Gastroesophageal sphincter (tissue), 4 donors: ENCODE measurements around the gene GOLGA6L9. TPM values are rescaled to one million over a fixed set of nuclear protein-coding genes. Genes with fewer than 3 reads are reported as not detected.
"Not testable (repeated sequence)": the region's sequence is repeated elsewhere in the genome, so short reads cannot be mapped to it uniquely, and the experiment has no call there.

ENCODE experiments used
- ATAC-seq: fragments of 150-250 bp; one replicate; pipeline ENCODE4 v1.9.1; 2016; ENCODE audit warnings: mild to moderate bottlenecking, moderate library complexity
- H3K27ac ChIP-seq, 4 donors: fragments of 200-600 bp; sonication (generic) in 3 of 4; 1 replicate in 3 of 4; 2 replicates in 1 of 4; pipeline ENCODE4 v1.5.1; 2016 to 2019
- H3K27me3 ChIP-seq: fragments of 200-600 bp; sonication (generic); one replicate; pipeline ENCODE4 v1.5.1; 2019
- H3K36me3 ChIP-seq, 2 donors: fragments of 200-600 bp; sonication (generic); one replicate each; pipeline ENCODE4 v1.5.1; 2019; ENCODE audit warnings: control low read depth in 1 of 2
- H3K4me1 ChIP-seq, 3 donors: fragments of 200-600 bp; sonication (generic); 1 replicate in 2 of 3; 2 replicates in 1 of 3; pipeline ENCODE4 v1.5.1; 2016 to 2019; ENCODE audit warnings: control low read depth in 2 of 3
- H3K4me3 ChIP-seq, 2 donors: fragments of 200-600 bp; sonication (generic); one replicate each; pipeline ENCODE4 v1.5.1; 2019; ENCODE audit warnings: mild to moderate bottlenecking in 1 of 2, moderate library complexity in 1 of 2
- H3K9me3 ChIP-seq, 3 donors: fragments of 200-600 bp; sonication (generic); one replicate each; pipeline ENCODE4 v1.5.1; 2017 to 2019; ENCODE audit warnings: control low read depth in 2 of 3
- WGBS, 2 donors: methylation state at CpG; one replicate each; pipeline ENCODE4 v1.1.5; 2018; ENCODE audit warnings: low coverage in 1 of 2; 5-methylcytosine and 5-hydroxymethylcytosine counted together
- total RNA-seq, 4 donors: library from RNA; depleted of rRNA; stranded (reverse); fragments of >200 nt; gene quantifications; one replicate each; pipeline ENCODE4 v1.1.0, GENCODE V29; 2016
- TF ChIP-seq, protein P1 (sequence below), 4 experiments: fragments of 200-600 bp in 2 of 4; fragments of 450-650 bp in 2 of 4; sonication (generic) in 1 of 4; IDR thresholded peaks; one replicate each; pipeline ENCODE4 v1.5.1; 2017 to 2019; ENCODE audit warnings: antibody characterized with exemption in 4 of 4, mild to moderate bottlenecking in 2 of 4, moderate library complexity in 2 of 4

The GOLGA6L9 gene
- total RNA-seq, 4 donors from 2014 or later: 1.4 to 6.7 (median 2.6) TPM

GRCh38 chr15:82457336-82457735 lies 27.7 kb downstream of the GOLGA6L9 start:
- H3K9me3 ChIP-seq, H3K27me3 ChIP-seq, H3K4me1 ChIP-seq, H3K4me3 ChIP-seq, H3K36me3 ChIP-seq, ATAC-seq, H3K27ac ChIP-seq: not testable (repeated sequence)
- 94 to 95% methylated on average over 2 of the region's 4 CpGs for WGBS, 2 donors

DNA sequence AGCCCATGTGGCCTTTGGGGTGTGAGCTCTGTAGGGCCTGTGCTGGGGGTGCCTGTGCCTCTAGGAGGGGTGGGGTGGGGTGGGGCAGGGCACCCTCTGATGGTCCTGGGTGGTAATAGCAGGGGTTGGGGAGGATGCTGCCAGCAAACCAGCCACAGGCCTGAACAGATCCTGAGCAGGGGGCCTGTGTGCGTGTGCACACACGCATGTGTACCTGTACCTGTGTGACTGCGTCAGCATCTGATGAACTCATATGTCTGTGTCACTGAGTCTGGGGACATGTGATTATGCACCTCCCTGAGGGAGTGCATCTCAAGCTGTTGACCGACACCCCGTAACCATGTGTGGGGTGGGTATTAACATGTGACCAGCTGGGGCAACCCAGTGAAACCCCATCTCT lies 36.0 kb downstream of the GOLGA6L9 start:
- not testable (repeated sequence) for H3K4me1 ChIP-seq, H3K27me3 ChIP-seq, ATAC-seq, H3K36me3 ChIP-seq, H3K9me3 ChIP-seq, H3K4me3 ChIP-seq, H3K27ac ChIP-seq
- WGBS, 2 donors: no CpG with 5 or more reads among the region's 5 CpGs

DNA sequence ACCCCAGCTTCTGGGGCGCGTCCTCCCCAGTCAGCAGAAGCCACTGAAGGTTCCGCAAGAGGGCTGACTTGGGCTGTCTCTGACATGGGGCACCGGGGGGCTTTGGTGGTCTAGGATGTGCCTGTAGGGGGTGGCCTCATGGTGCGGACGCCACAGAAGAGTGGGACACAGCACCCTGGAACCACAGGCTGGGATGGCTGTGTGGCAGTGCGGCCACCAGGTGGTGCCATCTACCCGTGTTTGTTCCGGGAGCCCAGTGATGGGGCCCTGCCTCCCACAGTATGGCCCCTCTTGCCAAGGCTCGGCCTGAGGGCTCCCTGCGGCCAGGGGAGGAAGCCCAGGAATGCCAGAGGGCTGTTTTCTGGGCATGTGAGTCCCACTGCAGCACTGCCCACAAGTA lies 38.6 kb downstream of the GOLGA6L9 start:
- TF ChIP-seq, protein P1, sequence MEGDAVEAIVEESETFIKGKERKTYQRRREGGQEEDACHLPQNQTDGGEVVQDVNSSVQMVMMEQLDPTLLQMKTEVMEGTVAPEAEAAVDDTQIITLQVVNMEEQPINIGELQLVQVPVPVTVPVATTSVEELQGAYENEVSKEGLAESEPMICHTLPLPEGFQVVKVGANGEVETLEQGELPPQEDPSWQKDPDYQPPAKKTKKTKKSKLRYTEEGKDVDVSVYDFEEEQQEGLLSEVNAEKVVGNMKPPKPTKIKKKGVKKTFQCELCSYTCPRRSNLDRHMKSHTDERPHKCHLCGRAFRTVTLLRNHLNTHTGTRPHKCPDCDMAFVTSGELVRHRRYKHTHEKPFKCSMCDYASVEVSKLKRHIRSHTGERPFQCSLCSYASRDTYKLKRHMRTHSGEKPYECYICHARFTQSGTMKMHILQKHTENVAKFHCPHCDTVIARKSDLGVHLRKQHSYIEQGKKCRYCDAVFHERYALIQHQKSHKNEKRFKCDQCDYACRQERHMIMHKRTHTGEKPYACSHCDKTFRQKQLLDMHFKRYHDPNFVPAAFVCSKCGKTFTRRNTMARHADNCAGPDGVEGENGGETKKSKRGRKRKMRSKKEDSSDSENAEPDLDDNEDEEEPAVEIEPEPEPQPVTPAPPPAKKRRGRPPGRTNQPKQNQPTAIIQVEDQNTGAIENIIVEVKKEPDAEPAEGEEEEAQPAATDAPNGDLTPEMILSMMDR (IDR thresholded peaks at IDR 0.05): peak in 1 of 4 experiments; percentile 43
- WGBS, 2 donors: no CpG with 5 or more reads among the region's 11 CpGs
- H3K27me3 ChIP-seq, H3K4me3 ChIP-seq, H3K27ac ChIP-seq, H3K36me3 ChIP-seq, H3K4me1 ChIP-seq, H3K9me3 ChIP-seq: not testable (repeated sequence)
- peak; percentile 89 for ATAC-seq

GRCh38 chr15:82469381-82469780 lies 39.8 kb downstream of the GOLGA6L9 start:
- H3K27ac ChIP-seq, ATAC-seq: not testable (repeated sequence)
- no CpG with 5 or more reads among the region's 12 CpGs for WGBS, 2 donors

GRCh38 chr15:82472269-82472982 lies 42.8 kb downstream of the GOLGA6L9 start:
- peaks cover 0 to 17% of the 10 kb centered on the region in 2 donors for H3K36me3 ChIP-seq
- WGBS, 2 donors: no CpG with 5 or more reads among the region's 32 CpGs
- H3K4me3 ChIP-seq, H3K9me3 ChIP-seq, H3K27me3 ChIP-seq, H3K27ac ChIP-seq, H3K4me1 ChIP-seq: not testable (repeated sequence)
- ATAC-seq: peak; percentile 31

More at GRCh38 chr15:82469381-82469780, 39.8 kb downstream of the GOLGA6L9 start:
- H3K36me3 ChIP-seq, H3K9me3 ChIP-seq, H3K27me3 ChIP-seq, H3K4me1 ChIP-seq, H3K4me3 ChIP-seq: not testable (repeated sequence)

- not testable (repeated sequence) for H3K27ac ChIP-seq, ATAC-seq, H3K27me3 ChIP-seq, H3K4me3 ChIP-seq, H3K4me1 ChIP-seq, H3K9me3 ChIP-seq
- peaks cover 0 to 18% of the 10 kb centered on the region in 2 donors for H3K36me3 ChIP-seq
- WGBS, 2 donors: 83% methylated on average over 1 of the region's 22 CpGs; no CpG with 5 or more reads in 1 of the 2 donors
Observed at GRCh38 chr15:82474596-82475325, 45.1 kb downstream of the GOLGA6L9 start.

DNA sequence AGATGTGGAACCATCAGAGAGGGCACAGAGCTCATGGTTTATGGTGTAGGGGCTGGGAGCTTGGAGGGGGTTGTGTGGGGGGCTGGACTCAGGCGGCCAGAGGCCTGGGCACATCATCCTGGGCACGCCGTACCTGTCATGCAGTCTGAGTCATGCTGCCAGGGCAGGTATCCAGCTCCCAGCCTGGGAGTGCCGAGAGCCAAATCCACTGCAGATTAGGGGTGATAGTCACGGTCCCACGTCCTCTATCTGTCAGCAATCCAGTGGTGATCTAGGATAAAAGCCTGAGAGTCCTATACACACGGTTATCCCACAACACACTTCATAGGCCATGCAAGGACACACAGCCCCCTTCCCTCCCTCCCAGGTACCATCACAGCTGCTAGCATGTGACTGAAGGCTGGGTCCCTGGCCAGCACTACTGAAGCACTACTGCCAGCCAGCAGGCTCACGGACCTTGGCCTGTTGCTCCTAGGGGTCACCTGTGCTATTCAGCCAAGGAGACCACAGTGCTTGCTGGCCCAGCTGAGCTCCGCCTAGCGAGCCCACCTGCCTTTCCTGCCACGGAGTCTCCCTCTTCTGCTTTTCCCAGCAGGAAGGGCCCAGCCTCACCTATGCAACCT lies 45.8 kb downstream of the GOLGA6L9 start:
- not testable (repeated sequence) for H3K4me1 ChIP-seq, H3K27ac ChIP-seq, H3K9me3 ChIP-seq, H3K27me3 ChIP-seq, ATAC-seq, H3K4me3 ChIP-seq
- H3K36me3 ChIP-seq: peaks cover 0 to 18% of the 10 kb centered on the region in 2 donors
- WGBS, 2 donors: 100% methylated on average over 1 of the region's 11 CpGs; no CpG with 5 or more reads in 1 of the 2 donors

DNA sequence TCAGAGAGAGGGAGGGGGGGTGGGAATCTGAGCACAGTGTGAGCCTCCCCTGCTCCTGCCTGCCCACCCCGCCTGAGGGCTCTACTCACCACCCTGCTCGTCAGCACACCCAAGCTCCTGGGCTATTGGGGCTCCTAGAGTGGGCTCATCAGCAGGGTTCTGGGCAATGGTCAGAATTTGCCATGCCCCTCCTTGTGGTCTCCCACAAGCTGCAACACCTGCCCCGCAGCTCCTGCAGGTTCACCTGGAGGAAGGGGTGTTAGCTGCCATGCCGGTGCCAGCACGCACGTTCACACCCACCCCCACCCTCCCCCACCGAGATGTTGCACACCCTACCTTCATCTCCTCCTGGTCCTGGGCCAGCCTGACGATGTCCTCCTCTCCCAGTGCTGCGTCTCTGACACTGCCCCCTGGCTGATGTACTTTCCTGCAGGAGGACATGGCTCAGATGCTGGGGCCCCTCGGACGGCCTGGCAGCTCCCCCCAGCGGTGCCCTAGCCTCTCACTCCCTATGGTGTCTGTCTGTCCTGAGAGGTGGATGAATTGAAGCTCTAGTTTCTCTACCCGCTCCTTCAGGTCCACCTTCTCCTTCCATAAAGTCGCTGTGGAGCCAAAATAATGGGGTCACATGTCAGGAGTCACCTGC lies 47.2 kb downstream of the GOLGA6L9 start:
- H3K4me3 ChIP-seq, H3K4me1 ChIP-seq, H3K27ac ChIP-seq, H3K9me3 ChIP-seq, ATAC-seq, H3K27me3 ChIP-seq: not testable (repeated sequence)
- WGBS, 2 donors: 79 to 100% methylated on average over 2 to 7 of the region's 14 CpGs
- peaks cover 0 to 18% of the 10 kb centered on the region in 2 donors for H3K36me3 ChIP-seq

DNA sequence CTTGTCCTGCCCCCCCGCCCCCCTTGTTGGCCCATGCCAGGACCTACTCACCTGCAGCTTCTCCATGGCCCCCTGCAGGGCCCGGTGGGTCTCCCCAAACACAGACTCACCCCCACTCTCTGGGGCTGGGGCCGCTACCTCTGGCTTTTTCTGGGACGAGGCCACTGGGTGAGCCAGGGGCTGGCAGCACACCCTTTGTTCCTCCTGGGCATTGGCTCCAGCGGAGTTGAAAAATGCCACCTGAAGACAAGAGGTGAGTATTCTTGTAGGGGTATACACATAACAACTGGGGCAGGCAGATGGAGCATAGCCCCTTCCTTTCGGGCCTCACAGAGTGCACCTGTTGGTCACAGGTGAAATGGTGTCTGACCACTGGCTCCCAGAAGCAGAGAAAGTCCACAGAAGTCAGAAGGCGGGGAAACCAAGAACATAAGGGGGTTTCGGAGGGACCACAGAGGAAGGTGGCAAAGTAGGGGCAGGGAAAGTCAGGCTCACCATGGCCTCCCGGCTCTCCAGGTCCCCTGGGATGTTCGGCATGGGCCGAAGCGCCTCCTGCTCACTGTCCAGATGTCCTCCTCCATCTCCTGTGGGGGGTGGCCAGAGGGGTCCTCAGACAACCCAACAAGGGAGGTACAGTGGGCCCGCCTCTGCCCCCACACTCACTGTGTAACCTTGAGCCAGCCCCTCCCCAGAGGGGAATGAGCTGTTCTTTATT lies 47.9 kb downstream of the GOLGA6L9 start:
- 95% methylated on average over 6 of the region's 13 CpGs; no CpG with 5 or more reads in 1 of the 2 donors for WGBS, 2 donors
- ATAC-seq, H3K4me1 ChIP-seq, H3K4me3 ChIP-seq, H3K27ac ChIP-seq, H3K27me3 ChIP-seq, H3K9me3 ChIP-seq: not testable (repeated sequence)
- H3K36me3 ChIP-seq: peaks cover 0 to 15% of the 10 kb centered on the region in 2 donors
